Caki2 (cell line): ENCODE results near the gene TUSC2. TPM values are rescaled to one million over a fixed set of nuclear protein-coding genes. Genes with fewer than 3 reads are reported as not detected.

Experiments used
- DNase-seq: peaks from one replicate; pipeline ENCODE4 v3.0.0-alpha.2; 2015; ENCODE audit warnings: low read depth
- in situ Hi-C: cut with HindIII; loops from 2 replicates; pipeline ENCODE4 v1.10.0; 2016; ENCODE audit warnings: low sequenced_read_pairs, low pct_unique_long_range_greater_than_20kb, mixed read lengths
- total RNA-seq: library from RNA; depleted of rRNA; stranded (reverse); fragments of >200 nt; shearing (Covaris generic); gene quantifications from 2 replicates; pipeline ENCODE4 v1.2.3, GENCODE V29; 2014; ENCODE audit warnings: low replicate concordance

The TUSC2 gene
- total RNA-seq, 1 experiment from 2014 or later: 19.0 TPM

DNA sequence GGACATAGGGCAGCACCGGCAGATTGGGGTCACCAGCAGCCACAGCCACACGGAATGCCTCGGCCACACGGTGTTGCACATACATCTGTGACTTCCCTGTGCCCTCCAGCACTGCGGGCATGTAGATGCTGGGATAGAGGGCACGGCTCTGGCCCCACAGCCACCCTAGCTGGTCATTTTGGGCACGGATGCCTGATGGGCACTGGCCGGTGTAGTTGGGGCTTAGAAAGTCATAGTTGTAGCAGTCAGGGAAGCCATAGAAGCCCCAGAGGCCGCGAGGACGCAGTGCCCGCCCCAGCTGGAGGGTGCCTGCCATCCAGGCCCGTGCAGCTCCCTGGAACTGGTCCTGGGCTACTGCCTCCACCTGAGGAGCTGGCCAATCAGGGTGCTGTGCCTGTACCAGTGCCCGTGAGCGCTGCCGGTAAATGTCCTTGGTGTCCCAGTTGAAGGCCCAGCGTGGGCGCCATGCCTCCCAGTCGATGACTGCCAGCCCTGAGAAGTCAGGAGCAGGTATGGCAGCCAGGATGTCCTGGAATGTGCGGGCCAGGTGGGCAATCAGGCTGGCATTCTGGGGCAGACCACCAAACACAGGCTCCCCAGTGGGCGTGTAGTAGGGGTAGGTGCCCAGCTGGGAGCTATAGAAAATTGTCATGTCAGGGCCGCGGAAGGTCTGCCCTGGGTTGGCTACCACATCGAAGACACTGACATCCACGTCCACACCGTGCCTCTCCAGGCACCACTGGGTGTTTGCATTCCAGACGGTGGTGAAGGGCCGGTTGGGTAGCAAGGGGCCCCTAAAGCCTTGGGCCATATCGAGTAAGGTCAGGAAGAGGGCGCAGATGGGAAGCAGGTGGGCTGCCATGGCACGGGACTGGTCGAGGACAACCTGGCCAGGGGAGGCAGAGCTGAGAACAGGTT lies 25.7 kb downstream of the TUSC2 start:
- DNase-seq: no peak
- in situ Hi-C loops: no loop called here

DNA sequence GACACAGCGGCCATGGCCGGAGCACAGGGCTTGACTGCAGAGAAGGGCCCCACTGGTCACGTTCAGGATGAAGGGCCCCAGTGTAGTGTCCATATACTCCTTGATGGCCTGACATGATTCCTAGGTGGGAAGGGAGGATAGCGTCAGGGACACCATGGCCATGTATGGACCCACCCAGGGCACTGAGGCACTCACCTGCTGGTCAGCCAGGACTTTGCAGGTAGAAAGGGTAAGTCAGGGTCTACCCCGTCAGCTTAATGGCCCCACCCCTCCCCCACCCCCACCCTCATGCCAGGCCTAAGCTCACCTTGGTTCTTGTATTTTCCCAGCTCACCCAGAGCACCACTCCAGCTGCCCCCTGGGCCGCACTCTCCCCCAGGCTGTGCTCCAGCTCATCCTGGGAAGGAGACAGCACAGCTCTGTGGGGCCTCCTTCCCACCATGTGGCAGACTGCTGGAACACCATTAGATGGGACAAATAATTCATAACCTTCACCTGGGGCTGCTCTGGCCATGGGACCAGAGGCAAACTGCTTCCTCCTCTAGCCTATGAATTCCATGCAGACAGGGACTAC lies 27.3 kb downstream of the TUSC2 start:
- in situ Hi-C loops: no loop called here
- no peak for DNase-seq

DNA sequence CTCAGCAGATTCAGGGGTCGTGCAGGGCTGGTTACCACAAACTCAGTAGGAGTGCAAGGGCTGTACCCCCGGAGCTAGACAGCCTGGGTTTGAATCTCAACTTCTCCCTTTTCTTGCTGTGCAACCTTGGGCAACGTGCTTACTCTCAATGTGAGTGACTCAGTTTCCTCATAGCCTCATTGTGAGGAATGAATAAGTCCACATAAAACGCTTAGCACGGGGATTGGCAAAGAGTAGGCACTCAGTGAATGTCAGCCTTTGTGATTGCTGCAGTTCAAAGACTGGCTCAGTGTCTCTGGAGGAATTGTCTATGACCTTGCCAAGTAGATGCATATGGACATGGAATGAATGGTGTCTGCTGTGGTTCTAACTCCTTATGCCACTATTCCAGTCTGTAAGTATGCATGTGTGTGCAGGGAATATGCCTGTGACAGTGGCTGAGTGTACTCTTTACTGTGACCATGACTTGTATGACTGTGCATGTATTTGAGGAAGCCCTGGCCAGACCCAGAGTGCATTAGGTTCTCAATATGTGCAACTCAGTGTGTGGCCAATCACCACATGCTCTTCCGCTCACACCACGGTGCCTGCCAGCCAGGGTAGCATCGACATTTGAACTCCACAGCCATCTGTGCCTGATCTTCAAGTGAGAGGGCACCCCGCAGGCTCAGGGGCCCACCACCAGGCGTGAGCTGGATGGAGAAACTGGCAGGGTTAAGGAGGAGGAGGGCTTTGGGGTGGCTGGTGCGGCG lies 27.9 kb downstream of the TUSC2 start:
- DNase-seq: no peak
- in situ Hi-C loops: no loop called here

DNA sequence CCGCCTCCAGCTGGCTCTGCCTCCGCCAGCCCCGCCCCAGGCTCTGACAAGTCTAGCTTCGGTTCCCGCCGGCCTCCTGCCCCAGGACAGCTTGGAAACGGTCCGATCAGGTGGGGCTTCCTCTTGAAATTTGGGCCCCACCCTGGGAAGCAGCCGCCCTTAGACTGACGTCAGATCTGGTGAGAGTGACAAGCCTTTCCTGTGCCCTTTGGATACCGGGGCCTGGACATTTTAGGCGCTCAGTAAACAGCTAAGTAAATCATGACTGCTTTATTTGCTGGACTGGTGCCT lies 28.4 kb downstream of the TUSC2 start:
- in situ Hi-C loops: no loop called here
- no peak for DNase-seq

DNA sequence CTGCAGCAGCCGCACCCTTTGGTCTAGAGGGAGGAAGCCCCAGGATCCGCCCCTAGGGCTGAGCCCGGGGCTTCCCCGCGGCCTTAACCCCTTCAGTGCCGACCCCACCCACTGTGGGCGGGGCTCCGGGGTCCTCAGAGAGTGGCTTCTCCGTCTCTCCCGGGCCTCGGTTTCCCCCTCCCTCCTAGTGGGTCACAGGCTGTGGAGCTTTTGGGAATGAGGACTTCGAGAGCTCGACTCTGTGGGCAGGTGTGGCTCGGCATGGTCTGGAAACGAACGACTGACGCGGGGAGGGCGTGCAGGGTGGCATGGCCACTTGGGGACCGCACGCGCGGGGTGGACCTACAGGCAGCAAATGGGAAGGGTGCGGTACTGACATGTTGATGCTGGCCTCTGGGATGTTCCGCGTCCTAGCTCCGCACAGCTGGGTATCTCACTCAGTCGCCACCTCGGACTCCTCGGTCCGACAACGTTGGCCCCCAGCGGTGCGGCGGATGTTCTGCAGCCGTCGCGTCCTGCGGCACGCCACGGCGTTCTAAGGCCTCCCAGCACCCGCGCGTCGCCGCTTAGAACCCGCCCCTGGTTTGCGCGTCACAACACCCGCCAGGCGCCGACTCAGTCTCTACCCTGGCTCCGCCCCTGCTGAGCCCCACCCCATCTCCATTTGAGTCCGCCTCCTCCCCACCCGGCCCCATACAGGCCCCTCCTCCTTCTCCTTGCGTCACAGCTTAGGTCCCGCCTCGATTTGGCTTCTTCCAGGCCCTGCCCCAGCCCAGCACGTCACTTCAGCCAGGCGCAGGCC lies 29.0 kb downstream of the TUSC2 start, which contains the start of the genes HYAL3 and NAA80:
Gene HYAL3, minus strand, starts transcription at position 570 of the 802 bp plus-strand sequence. CDS start 3,803 bp downstream, outside the sequence.
Gene NAA80, minus strand, starts transcription at position 570 of the 802 bp plus-strand sequence. CDS start 1,942 bp downstream, outside the sequence.
- in situ Hi-C loops: no loop called here
- DNase-seq: peak; percentile 94

DNA sequence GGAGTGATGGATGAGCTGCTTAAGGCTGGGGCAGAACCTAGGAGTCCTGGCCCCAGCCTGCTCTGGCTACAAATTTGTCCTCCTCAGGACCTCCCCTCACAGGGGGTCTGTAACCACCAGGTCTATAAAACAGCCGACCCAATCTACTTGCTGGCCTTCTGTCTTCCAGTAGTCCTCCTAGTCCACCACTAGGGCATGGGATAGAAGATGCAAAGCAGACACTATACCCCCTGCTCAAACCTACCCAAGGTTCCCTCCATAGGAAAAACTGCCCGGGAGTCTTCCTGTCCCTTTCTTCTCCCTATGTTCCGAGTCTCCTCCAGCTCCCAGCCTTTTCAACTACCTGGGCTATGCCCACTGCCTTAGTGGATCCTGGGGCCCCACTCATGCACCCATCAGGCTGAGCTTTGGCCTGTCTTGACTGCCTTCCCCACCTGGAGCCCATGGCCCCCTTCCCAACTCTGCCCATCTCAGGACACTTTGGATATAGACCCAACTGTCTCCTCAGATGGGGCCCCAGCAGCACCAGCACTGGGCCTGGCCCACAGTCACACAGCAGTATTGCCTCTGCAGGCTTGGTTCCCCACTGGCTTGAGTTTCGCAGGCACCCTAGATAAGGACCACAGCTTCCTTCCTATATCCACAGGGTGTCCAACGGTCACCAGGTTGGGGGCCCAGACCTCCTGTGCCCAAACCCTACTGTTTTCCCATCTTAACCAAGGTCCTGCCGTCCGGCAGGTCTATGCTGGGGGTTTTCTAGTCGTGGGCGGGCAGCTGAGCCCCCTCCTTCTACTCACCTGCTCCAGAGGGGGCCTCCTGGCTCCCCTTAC lies 29.9 kb downstream of the TUSC2 start:
- in situ Hi-C loops: no loop called here
- no peak for DNase-seq

DNA sequence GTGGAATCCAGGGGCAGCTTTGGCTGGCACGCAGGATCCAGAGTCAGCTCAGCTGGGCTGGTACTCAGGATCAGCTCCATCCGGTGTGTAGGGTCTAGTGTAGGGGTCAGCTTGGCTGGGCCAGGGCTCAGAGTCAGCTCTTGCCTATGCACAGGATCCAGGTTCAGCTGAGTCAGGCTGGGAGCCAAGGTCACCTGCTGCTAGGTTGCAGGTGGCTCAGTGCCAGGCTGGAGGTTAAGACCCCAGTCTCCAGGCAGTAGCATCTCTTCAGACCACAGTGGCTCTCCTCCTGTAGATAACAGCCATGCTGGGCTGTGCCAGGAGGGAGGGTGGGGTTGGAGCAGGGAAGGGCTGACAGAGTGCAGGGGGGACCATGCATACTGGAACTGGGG lies 30.6 kb downstream of the TUSC2 start:
- in situ Hi-C loops: no loop called here
- no peak for DNase-seq

DNA sequence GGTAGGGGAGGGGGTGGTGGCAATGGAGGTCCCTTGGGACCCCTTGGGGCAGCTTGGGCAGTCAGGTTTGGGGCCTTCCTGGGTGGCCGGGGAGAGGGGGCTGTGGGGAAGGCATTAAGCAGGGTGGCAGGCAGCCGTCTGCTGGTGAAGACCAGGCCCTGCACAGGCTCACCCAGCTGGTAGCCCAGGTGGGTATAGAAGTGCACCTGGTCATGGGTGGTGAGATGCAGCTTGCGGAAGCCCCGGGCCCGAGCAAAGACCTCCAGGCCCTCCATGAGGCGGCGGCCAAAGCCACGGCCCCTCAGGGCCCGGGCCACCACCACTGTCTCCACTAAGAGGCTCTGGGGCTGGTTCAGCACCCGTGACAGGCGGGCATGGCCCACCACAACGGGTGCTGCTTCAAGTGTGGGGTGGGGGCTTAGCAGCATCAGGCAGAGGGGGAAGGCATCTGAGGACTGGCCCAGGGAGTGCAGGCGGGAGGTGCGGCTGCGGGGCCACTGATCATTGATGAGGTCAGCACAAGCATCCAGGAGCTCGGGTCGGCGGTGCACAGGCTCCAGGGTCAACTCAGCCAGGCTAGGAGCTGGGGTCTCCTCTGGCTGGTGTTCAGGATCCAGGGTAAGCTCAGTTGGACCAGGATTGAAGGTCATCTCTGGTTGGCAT lies 31.2 kb downstream of the TUSC2 start:
- no peak for DNase-seq
- in situ Hi-C loops: no loop called here

DNA sequence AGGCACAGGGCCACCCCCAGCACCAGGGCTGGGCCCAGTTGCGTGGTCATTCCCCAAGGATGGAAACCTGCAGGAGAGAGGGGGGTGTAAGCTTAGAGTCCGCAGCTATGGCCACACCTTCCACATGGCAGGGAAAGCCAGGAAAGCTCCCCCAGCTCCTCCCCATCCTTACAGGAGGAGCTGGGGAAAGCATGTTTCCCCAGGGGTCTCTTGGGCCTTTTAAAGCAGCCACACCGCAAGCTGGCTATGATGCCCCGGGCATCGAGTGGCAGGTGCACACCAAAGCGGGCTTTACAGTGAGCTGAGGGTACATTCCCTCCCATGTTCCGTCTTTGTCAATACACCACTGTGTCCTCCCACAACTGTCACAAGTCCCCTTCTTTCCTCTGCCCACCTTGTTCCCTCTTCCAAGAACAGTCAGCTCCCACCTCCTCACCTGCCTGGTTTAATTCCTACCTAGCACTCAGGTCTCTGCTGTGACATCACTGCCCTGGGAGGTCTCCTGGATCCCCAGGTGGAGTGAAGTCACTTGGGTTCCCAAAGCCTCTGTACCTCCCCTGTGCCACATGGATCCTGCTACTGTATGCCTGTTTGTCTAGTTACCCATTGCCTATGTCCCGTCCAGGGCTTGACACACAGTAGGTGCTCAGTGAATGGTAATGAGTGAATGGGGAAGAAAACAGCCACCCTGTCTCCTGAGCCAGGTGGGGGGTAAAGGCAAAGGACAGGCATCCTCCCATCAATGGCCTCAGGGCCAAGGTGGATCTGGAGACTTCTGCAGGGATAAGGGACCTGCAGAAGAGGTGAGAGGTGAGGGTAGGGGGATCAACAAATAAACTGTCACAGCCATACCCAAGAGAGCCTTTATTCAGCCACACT lies 32.2 kb downstream of the TUSC2 start:
- no peak for DNase-seq
- in situ Hi-C loops: no loop called here

DNA sequence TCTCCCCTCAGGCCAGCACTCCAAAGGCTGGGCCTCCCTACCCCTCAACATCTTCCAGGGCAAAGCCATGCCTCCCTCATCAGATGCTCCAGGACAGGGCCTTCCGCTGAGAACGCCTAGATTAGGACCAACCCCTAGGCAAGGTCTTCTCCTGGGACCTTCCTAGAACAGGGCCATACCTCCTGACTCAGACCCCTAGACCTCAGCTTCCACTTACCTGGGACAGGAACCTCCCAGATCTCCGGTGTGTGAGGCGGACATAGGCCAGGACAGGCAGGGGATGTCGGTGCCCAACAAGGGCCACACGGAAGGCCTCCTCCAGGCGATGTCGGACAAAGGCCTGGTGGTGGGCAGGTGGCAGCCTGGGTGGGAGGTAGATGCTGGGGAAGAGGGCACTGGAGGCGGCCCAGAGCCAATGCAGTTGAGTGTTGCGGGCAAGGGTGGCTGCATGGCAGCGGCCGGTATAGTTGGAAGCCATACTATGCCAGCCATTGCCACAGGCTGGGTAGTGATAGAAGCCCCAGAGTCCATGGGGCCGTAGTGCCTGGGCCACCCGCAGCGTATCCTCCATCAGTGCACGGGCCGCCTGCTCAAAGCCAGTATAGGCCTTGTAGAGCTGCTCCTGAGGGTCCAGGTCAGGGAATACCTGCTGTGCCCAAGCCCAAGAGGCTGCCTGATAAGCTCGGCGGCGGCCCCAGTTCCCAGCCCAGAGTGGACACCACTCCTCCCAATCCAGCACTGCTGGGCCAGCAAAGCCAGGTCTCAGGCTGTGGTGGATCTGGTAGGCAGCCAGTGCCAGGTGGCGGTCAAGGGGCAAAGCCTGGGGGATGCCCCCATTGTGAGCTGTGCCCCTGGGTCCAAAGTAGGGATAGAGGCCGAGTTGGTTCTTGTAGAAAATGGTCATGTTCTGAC lies 33.3 kb downstream of the TUSC2 start:
- no peak for DNase-seq
- in situ Hi-C loops: no loop called here

DNA sequence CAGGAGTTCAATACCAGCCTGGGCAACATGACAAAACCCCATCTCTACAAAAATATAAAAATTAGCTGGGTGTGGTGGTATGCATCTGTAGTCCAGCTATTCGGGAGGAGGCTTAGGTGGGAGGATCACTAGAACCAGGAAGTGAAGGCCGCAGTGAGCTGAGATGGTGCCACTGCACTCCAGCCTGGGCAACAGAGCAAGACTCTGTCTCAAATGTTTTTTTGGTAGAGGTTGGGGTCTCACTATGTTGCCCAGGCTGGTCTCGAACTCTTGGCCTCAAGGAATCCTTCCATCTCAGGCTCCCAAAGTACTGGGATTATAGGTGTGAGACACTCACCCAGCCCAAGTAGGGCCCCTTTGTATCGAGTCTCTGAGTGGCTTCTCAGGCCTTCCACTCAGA lies 33.9 kb downstream of the TUSC2 start:
- no peak for DNase-seq
- in situ Hi-C loops: no loop called here

DNA sequence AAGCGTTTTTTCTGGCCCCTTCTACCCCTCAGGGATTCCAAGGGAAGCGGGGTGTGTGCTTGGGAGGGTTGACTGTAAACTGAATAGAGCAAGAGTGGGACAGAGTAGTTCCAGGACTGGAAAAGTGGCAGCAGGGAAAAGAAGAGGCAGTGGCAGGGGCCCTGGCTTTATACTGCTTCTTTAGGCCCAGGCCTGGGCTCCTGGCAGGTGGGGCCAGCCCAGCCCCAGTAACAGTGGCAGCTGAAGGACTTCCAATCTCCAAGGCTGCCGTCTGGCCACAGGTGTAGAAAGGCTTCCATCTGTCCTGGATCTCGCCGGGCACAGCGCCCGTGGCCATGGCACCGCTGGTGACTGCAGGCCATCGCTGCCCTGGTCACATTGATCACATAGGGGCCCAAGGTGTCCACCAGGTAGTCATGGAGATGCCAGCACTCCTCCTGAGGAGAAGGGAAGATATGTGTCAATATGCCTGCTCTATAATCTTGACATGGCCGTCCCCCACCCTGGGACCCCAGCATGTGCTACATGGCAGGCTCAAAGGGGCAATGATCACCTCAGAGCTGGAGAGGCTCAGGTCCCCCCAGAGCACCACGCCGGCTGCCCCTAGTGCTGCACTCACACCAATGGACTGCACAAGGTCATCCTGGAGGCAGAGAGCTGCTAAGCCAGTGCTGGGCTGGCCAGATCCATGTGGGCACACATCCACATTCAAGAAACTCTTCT lies 34.8 kb downstream of the TUSC2 start:
- in situ Hi-C loops: no loop called here
- DNase-seq: no peak

DNA sequence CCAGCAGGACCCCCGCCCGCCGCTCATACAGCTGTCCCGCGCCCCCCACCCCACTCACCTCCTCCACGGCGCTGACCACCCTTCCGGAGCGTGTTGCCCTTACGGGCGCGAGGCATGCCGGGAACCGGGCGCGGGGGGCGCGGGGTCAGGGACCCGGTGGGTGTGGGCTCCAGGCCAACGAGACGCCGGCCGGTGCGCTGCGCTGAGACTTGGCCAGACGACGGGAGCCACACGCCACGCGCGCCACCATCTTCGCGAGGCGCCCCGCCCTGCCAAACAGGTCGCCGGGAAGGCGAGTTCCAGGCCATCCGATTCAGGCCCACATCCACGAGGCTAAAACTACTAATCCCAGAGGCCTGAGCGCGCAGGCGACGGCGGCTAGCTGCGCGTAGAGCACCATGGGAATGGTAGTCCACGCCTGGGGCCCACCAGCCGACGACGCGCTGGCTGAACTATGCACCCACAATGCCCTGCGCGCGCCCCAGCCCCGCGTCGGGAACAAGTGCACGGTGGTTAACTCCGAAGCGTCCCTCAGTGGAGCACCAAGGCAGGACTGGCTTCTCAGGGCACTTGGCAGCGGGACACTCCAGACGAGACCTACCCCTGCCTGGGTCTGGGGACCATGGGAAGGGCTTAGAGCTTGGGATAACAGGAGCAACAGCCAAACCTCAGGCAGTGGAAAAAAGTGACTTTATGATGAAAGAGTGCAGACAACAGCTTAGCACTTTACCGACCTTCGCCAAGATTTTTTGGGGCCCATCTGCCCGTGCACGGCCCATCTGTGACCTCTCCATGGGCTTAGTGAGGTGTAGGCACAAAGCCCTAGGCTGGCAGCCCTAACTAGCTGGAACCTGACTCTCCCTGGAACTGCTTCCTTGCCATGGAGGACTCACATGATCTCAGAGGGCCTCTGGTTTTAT lies 35.6 kb downstream of the TUSC2 start, which contains the start of gene IFRD2:
Gene IFRD2, minus strand, starts transcription at position 271 of the 920 bp plus-strand sequence. Its CDS starts 155 bp downstream, at position 116.
- in situ Hi-C loops: no loop called here
- peak; percentile 89 for DNase-seq
